GM21619 (cell line): ENCODE data around the gene CA9.
"Not testable (repeated sequence)": the region's sequence is repeated elsewhere in the genome, so short reads cannot be mapped to it uniquely, and the experiment has no call there.

Experiments used
- ATAC-seq: cut with Tn5 transposase; IDR thresholded peaks from one replicate; pipeline ENCODE4 v1.9.1; 2021; ENCODE audit not compliant: unreplicated experiment

CA9 gene

GRCh38 chr9:35673132-35674024, at the start of gene CA9:
CA9 (plus strand) TSS chr9:35673928; CDS start chr9:35673960, 32 bp downstream.
- no peak for ATAC-seq

- no peak for ATAC-seq
Measured at GRCh38 chr9:35627575-35627974, 46.2 kb upstream of the CA9 start.

DNA sequence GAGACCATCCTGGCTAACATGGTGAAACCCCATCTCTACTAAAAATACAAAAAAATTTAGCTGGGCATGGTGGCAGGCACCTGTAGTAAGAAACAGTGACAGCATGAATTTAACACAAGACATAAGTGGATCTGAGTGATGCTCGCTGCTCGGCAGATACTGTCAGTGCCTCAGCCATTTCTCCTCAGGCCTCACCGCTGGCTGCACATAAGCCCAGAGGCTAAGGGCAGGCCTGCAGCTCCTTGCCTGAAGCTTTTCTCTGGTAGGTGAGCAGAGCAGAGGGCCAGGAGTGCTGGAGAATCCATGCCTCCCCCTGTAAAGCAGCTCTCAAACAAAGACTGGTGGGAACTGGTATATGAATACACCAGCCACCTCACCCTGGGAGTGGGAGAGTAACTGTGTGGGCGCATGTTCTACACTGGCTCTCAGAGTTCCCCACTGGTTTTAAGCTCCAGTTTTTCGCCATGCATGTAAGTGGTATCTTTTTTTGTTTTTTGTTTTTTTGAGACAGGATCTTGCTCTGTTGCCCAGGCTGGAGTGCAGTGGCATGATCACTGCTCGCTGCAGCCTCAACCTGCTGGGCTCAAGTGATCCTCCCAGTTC, 45.2 kb upstream of the CA9 start:
- no peak for ATAC-seq

DNA sequence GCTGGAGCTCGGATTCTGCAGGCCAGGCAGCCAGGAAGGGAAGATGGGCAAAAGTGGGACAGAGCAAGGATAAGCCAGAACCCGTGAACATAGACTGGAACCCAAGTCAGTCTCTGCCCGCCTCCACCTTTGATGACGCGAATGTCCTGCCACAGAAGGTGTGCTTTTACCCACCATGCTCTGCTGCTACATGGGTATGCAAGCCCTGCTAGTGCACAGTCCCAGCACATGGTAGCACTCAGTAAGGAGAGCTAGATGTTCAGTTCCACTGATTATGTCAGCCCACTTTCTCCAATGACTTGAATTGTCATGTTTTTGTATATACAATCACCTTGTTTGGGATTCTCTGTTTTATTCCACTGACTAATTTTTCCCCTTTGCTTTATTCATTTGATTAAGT, 44.1 kb upstream of the CA9 start:
- ATAC-seq = no peak

- no peak for ATAC-seq
Measured at GRCh38 chr9:35635730-35636129, 38.0 kb upstream of the CA9 start.

DNA sequence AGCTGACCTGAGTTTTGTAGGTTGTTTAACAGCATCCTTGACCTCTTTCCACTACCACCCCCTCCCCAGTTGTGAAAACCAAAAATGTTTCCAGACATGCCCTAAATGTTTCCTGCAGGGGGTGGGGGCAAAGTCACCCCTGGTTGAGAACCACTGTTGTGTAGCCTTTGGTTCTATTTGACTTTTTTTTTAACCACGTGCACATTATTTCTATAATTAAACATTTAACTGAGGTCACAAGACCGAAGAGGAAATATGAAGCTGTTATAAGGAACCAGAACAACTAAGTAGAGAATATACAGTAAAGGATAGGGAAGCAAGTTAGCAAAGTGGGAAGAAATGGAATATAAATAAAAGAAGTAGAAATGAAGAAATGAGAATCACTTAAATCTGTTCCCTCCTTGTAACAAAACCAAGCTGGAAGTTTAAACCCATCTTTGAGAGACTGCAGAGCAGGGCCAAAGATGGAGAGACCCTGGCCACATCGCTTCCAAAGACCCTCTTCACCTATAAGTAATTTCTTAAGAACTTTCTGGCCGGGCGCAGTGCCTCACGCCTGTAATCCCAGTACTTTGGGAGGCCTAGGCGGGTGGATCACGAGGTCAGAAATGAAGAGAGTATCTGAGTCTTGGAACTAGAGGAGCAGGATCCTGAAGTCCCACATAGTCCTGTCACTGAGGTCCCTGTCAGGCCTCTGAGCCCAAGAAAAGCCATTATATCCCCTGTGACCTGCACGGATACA, 37.4 kb upstream of the CA9 start:
- ATAC-seq = no peak

DNA sequence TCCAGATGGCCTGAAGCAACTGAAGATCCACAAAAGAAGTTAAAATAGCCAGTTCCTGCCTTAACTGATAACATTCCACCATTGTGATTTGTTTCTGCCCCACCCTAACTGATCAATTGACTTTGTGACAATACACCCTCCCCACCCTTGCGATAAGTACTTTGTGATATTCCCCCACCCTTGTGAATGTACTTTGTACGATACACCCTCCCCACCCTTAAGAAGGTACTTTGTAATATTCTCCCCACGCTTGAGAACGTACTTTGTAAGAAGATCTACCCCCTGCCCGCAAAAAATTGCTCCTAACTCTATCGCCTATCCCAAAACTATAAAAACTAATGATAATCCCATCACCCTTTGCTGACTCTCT, 36.9 kb upstream of the CA9 start:
- not testable (repeated sequence) for ATAC-seq

GRCh38 chr9:35637427-35637955, 36.2 kb upstream of the CA9 start:
- not testable (repeated sequence) for ATAC-seq

GRCh38 chr9:35638751-35639150, 35.0 kb upstream of the CA9 start:
- ATAC-seq = not testable (repeated sequence)

DNA sequence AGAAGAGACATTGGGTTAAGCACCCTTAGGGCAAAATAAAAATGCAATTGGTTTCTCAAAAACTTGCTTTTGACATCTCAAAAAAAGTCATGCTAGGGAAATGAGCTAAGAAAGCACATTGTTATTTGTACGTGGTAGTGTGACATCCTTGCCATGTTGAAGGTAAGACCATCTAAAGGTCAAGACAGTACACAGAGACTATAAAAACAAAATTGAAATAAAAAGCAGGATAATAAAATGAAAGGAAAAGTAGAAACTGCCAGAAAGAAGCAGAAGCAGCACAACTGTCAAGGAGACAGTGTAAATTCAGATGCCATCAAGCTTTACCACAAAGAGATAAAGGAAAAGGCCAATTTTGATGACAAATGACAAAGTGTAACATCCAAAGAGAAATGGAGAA, 34.5 kb upstream of the CA9 start:
- ATAC-seq = not testable (repeated sequence)

DNA sequence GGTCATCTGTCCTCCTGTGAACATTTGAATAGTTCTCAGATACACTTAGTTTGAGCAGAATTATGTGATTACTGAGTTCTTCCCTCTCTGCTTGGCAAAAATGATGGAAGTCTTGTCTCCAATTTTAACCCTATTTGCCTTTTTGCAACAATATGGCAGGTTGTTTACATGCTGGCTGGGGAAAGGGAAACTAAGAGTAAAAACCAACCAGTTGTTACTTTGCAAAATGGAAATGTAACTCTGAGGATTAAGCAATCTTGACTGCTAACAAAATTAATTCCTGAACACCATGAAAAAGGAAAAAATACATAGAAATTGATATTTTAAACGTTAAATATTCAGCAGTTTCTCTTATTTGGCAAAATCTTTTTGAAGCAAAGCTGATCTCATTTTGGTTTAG, 34.1 kb upstream of the CA9 start:
- no peak for ATAC-seq

GRCh38 chr9:35640431-35640830, 33.3 kb upstream of the CA9 start:
- not testable (repeated sequence) for ATAC-seq

DNA sequence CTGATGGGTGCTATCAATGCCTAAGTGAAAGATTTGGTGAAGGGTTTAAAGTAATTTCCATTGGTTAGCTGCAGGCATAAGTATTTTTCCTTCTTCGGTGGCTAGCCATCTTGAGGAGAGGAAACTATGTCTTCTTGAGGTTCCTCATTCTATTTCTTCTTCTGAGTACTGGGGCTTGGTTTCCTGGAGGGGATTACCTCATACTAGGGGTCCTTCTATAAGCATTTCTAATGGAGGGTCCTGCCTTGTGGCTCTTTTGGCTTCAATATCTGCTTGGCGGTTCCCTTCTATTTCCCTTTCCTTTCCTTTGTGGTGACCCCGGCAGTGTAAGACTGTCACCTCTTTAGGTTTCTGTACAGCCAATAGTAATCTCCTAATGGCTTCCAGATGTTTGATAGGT, 32.2 kb upstream of the CA9 start:
- not testable (repeated sequence) for ATAC-seq

GRCh38 chr9:35643046-35643445, 30.7 kb upstream of the CA9 start:
- ATAC-seq = no peak

GRCh38 chr9:35645736-35646135, 28.0 kb upstream of the CA9 start:
- ATAC-seq = not testable (repeated sequence)

DNA sequence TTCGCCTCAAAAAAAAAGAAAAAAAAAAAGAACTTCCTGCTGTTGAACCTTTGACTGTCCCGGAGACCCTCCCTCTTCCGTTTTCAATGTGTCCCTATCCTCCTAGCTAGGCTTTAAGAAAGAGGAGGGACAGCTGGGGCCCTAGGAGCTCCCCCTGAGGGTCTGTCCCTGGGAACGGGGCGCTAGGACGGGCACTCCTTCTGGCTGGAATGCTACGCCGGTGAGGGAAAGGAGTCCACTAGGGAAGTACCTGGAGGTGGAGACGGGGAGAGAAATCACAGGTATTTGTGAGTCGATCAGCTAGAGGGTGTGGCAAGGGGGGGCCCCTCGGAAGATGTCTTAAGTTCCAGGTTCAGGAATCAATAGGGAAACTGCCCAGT, 27.6 kb upstream of the CA9 start:
- no peak for ATAC-seq

GRCh38 chr9:35646533-35647265, 27.0 kb upstream of the CA9 start:
- ATAC-seq = peak; percentile 75

DNA sequence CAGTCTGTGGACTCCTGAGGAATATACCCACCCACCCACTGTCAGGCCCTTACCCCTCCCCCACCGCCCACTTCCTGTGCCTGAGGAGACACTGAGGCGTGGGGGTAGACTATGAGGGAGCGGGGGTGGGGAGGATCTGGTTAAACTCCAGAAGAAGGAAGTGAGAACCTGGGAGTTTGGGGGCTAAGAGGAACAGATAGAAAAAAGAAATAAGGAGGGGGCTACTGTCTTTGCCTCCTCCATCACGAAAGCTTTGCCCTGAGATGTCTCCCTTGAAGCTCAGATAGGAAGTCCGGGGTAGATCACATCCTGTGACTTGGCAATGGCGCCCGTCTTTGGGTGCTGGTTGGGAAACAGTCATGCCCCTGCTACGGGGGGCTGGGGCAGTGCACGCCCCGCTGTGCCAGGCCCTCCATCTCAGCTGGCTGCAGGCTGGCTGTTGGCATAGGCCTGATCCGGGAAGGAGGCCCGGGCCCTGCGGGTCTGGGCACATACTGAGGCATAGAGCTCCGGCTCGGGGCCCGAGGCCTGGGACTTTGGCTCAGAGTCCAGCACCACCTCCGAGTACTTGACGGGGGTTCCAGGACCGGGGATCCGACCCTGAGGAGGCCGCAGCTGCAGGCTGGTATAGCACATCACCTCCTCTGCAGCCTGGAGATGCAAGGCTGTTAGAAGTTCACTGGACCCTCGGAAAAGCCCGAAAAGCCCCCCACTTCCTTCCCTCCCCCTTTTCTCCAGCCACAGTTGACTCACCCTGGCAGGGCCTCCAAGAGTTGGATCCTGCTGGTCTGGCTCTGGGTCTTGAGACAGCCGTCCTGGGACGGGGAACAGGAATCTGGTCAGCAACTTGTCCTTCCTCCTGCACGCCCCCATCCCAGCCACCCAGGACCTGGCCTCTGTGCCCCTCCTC, 24.0 kb upstream of the CA9 start:
- no peak for ATAC-seq

- no peak for ATAC-seq
Measured at GRCh38 chr9:35650341-35651158, 23.2 kb upstream of the CA9 start, which contains the start of gene SIT1. SIT1 (minus strand) TSS chr9:35650931; CDS start chr9:35650853, 78 bp downstream.
